Fibroblast of lung (primary cell): ENCODE measurements around the gene TNFRSF11A. TPM values are rescaled to one million over a fixed set of nuclear protein-coding genes. Genes with fewer than 3 reads are reported as not detected.
A peak's percentile ranks its signal among the peaks of the same experiment; 100 is the strongest.

Experiments used
- DNase-seq, 2 donors: peaks; one replicate each; pipeline versions ENCODE4 v3.0.0 to v3.0.0-alpha.2; 2010; ENCODE audit warnings: low read depth in 2 of 2
- H2AFZ ChIP-seq: 2 replicates; pipeline ENCODE4 v1.5.1; 2012; ENCODE audit warnings: low read length, control low read depth, inconsistent platforms
- H3K27ac ChIP-seq: 2 replicates; pipeline ENCODE4 v1.5.1; 2011; ENCODE audit warnings: low read length, control low read depth; ENCODE audit not compliant: insufficient read depth
- H3K27me3 ChIP-seq: 2 replicates; pipeline ENCODE4 v1.5.1; 2011; ENCODE audit warnings: mild to moderate bottlenecking, low read length; ENCODE audit not compliant: control insufficient read depth, insufficient read depth
- H3K36me3 ChIP-seq: 2 replicates; pipeline ENCODE4 v1.5.1; 2011; ENCODE audit warnings: low read length; ENCODE audit not compliant: control insufficient read depth, insufficient read depth
- H3K4me1 ChIP-seq: 2 replicates; pipeline ENCODE4 v1.5.1; 2011; ENCODE audit warnings: low read length; ENCODE audit not compliant: control insufficient read depth, insufficient read depth; ENCODE audit errors: extremely low read depth
- H3K4me2 ChIP-seq: 2 replicates; pipeline ENCODE4 v1.5.1; 2011; ENCODE audit warnings: low read length, control low read depth; ENCODE audit not compliant: insufficient read depth; ENCODE audit errors: extremely low read depth
- H3K4me3 ChIP-seq, 4 experiments: fragments of 200-600 bp in 1 of 4; sonication (generic) in 1 of 4; replicated peaks in 1 of 4; 2 replicates each; pipeline ENCODE4 v1.5.1; 2011 to 2016; ENCODE audit warnings: low read length in 4 of 4, low read depth in 3 of 4, mild to moderate bottlenecking in 3 of 4, control low read depth in 2 of 4, inconsistent platforms in 1 of 4, mixed read lengths in 1 of 4; ENCODE audit not compliant: insufficient read depth in 1 of 4; ENCODE audit errors: control extremely low read depth in 1 of 4
- H3K79me2 ChIP-seq: 2 replicates; pipeline ENCODE4 v1.5.1; 2012; ENCODE audit warnings: mild to moderate bottlenecking, low read length, inconsistent platforms; ENCODE audit not compliant: control insufficient read depth, insufficient read depth
- H3K9ac ChIP-seq: 2 replicates; pipeline ENCODE4 v1.5.1; 2011; ENCODE audit warnings: mild to moderate bottlenecking, low read length, control low read depth; ENCODE audit not compliant: insufficient read depth
- H3K9me3 ChIP-seq: 2 replicates; pipeline ENCODE4 v1.5.1; 2012; ENCODE audit warnings: low read depth, low read length; ENCODE audit not compliant: control insufficient read depth, insufficient read depth
- H4K20me1 ChIP-seq: 2 replicates; pipeline ENCODE4 v1.5.1; 2011; ENCODE audit warnings: low read length; ENCODE audit not compliant: control insufficient read depth, insufficient read depth; ENCODE audit errors: extremely low read depth
- EZH2 ChIP-seq: IDR thresholded peaks from 2 replicates; pipeline ENCODE4 v1.5.1; 2012; ENCODE audit warnings: low read length, control low read depth, mild to moderate bottlenecking; ENCODE audit errors: missing control alignments
- polyA plus RNA-seq, 2 donors: library from polyadenylated mRNA; depleted of rRNA in 1 of 2; stranded (reverse) in 1 of 2; unstranded in 1 of 2; fragments of >200 nt; gene quantifications; 2 replicates each; pipeline ENCODE4 v1.2.1, GENCODE V29; 2011 to 2012; ENCODE audit warnings: missing spikeins in 1 of 2
- total RNA-seq: library from RNA; depleted of rRNA; stranded (reverse); fragments of >200 nt; gene quantifications from 2 replicates; pipeline ENCODE4 v1.2.1, GENCODE V29; 2014
- TF ChIP-seq, protein P1 (sequence below), 2 donors: IDR thresholded peaks in 1 of 2; conservative IDR thresholded peaks in 1 of 2; 1 replicate in 1 of 2; 2 replicates in 1 of 2; pipeline ENCODE4 v1.5.1; 2011 to 2012; ENCODE audit warnings: low read length in 2 of 2, control low read depth in 1 of 2, inconsistent platforms in 1 of 2, low read depth in 1 of 2, mild to moderate bottlenecking in 1 of 2

Gene TNFRSF11A
- total and polyA plus RNA-seq, 2 donors (not counting 1 experiment from before 2014, with no cell fraction given) = 0.11 to 0.66 TPM

DNA sequence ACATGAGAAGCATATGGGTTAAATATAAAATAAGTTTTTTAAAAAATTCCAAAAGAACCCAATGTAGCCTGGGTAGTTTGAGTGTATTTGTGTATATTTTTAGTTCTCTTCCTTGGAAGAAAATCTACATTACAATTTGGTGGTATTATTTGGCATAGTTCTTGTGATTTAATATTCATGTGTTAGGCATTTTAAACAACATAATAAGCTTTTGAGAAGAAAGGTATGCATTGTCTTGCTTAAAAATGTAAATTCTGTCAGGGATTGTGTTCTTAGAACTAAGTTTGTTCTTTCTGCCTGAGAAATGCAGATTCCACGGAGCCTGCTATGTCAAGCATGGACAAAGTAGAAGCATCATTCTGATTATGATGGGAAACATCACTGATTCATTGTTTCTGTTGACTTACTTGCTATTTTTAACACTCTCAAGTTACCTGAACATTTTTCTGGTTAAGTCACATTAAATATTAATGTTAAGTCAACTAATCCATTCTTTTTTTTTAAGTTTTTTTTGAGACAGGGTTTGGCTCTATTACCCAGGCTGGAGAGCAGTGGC lies 49.4 kb downstream of the TNFRSF11A start:
- no peaks in the 10 kb centered on the region for H3K4me1 ChIP-seq
- H3K36me3 ChIP-seq = no peaks in the 10 kb centered on the region
- H3K9me3 ChIP-seq = no peaks in the 10 kb centered on the region
- H2AFZ ChIP-seq = no peak overlapping the region
- no peak for DNase-seq
- H3K4me3 ChIP-seq = no peak overlapping the region
- no peaks in the 10 kb centered on the region for H3K27me3 ChIP-seq
- no peak for TF ChIP-seq EZH2
- TF ChIP-seq, protein P1, sequence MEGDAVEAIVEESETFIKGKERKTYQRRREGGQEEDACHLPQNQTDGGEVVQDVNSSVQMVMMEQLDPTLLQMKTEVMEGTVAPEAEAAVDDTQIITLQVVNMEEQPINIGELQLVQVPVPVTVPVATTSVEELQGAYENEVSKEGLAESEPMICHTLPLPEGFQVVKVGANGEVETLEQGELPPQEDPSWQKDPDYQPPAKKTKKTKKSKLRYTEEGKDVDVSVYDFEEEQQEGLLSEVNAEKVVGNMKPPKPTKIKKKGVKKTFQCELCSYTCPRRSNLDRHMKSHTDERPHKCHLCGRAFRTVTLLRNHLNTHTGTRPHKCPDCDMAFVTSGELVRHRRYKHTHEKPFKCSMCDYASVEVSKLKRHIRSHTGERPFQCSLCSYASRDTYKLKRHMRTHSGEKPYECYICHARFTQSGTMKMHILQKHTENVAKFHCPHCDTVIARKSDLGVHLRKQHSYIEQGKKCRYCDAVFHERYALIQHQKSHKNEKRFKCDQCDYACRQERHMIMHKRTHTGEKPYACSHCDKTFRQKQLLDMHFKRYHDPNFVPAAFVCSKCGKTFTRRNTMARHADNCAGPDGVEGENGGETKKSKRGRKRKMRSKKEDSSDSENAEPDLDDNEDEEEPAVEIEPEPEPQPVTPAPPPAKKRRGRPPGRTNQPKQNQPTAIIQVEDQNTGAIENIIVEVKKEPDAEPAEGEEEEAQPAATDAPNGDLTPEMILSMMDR (conservative IDR thresholded peaks at IDR 0.05 in 1 of 2, IDR thresholded peaks at IDR 0.05 in 1 of 2; ENCODE audit: low read depth in 1 of 2, low read length in 2 of 2) = no peak
- no peaks in the 10 kb centered on the region for H3K79me2 ChIP-seq
- H3K9ac ChIP-seq = no peak overlapping the region
- no peak overlapping the region for H3K4me2 ChIP-seq
- no peak overlapping the region for H3K27ac ChIP-seq
- no peaks in the 10 kb centered on the region for H4K20me1 ChIP-seq

DNA sequence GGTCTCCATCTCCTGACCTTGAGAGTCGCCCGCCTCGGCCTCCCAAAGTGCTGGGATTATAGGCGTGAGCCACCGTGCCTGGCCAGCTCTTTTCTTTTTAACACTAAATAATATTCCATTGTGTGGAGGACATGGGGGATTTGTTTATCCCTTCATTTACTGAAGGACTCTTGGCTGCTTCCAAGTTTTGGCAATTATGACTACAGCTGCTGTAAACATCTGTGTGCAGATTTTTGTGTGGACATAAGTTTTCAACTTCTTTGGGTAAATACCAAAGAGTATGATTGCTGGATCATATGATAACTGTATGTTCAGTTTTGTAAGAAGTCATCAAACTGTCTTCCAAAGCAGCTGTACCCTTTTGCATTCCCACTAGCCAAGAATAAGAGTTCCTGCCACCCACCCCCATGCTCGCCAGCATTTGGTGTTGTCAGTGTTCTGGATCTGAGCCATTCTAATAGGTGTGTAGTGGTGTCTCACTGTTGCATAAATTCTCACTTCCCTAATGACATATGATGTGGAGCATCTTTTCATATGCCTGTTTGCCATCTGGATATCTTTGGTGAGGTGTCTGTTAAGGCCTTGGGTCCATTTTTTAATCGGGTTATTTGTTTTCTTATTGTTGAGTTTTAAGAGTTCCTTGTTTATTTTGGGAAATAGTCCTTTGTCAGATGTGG lies 52.2 kb downstream of the TNFRSF11A start:
- no peak for DNase-seq
- H2AFZ ChIP-seq = no peak overlapping the region
- no peak overlapping the region for H3K9ac ChIP-seq
- no peaks in the 10 kb centered on the region for H3K36me3 ChIP-seq
- H3K9me3 ChIP-seq = no peaks in the 10 kb centered on the region
- no peak overlapping the region for H3K27ac ChIP-seq
- H3K4me1 ChIP-seq = no peaks in the 10 kb centered on the region
- H3K4me2 ChIP-seq = no peak overlapping the region
- H3K27me3 ChIP-seq = no peaks in the 10 kb centered on the region
- no peak overlapping the region for H3K4me3 ChIP-seq
- no peaks in the 10 kb centered on the region for H4K20me1 ChIP-seq
- H3K79me2 ChIP-seq = no peaks in the 10 kb centered on the region
- no peak for TF ChIP-seq EZH2
- TF ChIP-seq, protein P1 (conservative IDR thresholded peaks at IDR 0.05 in 1 of 2, IDR thresholded peaks at IDR 0.05 in 1 of 2; ENCODE audit: low read depth in 1 of 2, low read length in 2 of 2) = no peak

DNA sequence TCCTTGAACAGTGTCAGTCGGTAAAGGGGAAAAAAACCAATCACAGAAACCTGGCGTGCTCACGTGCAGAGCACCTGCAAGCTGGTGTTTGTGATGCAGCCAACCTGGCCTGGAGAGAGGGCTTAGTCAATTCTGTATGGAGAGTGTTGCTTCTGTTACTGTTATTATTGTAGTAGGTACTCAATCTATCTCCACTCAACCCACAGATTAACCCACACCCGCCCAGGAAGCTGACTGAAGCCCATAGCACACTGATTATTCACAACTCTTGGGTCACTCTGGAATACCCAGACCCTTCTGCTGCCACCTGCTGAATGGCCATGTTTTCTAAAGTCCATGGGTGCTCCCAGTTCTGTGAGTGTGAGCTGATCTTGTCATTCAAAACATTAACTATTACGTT lies 53.9 kb downstream of the TNFRSF11A start:
- Histone ChIP-seq H2AFZ (no peak overlapping the region), H3K4me1 (no peaks in the 10 kb centered on the region), H4K20me1 (no peaks in the 10 kb centered on the region), H3K27ac (no peak overlapping the region), H3K79me2 (no peaks in the 10 kb centered on the region), H3K9me3 (no peaks in the 10 kb centered on the region), H3K36me3 (no peaks in the 10 kb centered on the region), H3K4me2 (no peak overlapping the region), H3K4me3 (no peak overlapping the region), H3K9ac (no peak overlapping the region), H3K27me3 (no peaks in the 10 kb centered on the region)
- DNase-seq = peak in 1 of 2 donors; percentile 17
- TF ChIP-seq, protein P1 (conservative IDR thresholded peaks at IDR 0.05 in 1 of 2, IDR thresholded peaks at IDR 0.05 in 1 of 2; ENCODE audit: low read depth in 1 of 2, low read length in 2 of 2) = no peak
- TF ChIP-seq EZH2 = no peak
